HG02759 (cell line): ENCODE measurements around the gene RC3H1.
"Not testable (repeated sequence)": the region's sequence is repeated elsewhere in the genome, so short reads cannot be mapped to it uniquely, and the experiment has no call there.

Experiments used
- ATAC-seq: cut with Tn5 transposase; IDR thresholded peaks from one replicate; pipeline ENCODE4 v1.9.1; 2021; ENCODE audit warnings: mild to moderate bottlenecking, moderate library complexity; ENCODE audit not compliant: unreplicated experiment

The RC3H1 gene

GRCh38 chr1:173948594-173948993 lies 73.6 kb downstream of the RC3H1 start:
- ATAC-seq = no peak

- ATAC-seq = no peak
Observed at GRCh38 chr1:173946380-173946921, 75.7 kb downstream of the RC3H1 start.

- no peak for ATAC-seq
Observed at GRCh38 chr1:173937062-173937461, 85.1 kb downstream of the RC3H1 start.

- no peak for ATAC-seq
Observed at GRCh38 chr1:173934440-173934839, 87.7 kb downstream of the RC3H1 start.

- ATAC-seq = not testable (repeated sequence)
Observed at GRCh38 chr1:173930541-173930940, 91.6 kb downstream of the RC3H1 start.

- ATAC-seq = no peak
Observed at GRCh38 chr1:173925306-173926242, 96.6 kb downstream of the RC3H1 start.

GRCh38 chr1:173920861-173921260 lies 101.3 kb downstream of the RC3H1 start:
- no peak for ATAC-seq

GRCh38 chr1:173917635-173918493 lies 104.3 kb downstream of the RC3H1 start:
- ATAC-seq = no peak

GRCh38 chr1:173917149-173917548 lies 105.0 kb downstream of the RC3H1 start, which contains the start of gene SERPINC1:
Gene SERPINC1, minus strand, starts transcription at chr1:173917327. Its CDS starts 68 bp downstream, at chr1:173917259.
- ATAC-seq = no peak

GRCh38 chr1:173916667-173917066 lies 105.5 kb downstream of the RC3H1 start:
- no peak for ATAC-seq

GRCh38 chr1:173915596-173915995 lies 106.6 kb downstream of the RC3H1 start:
- ATAC-seq = no peak

- no peak for ATAC-seq
Observed at GRCh38 chr1:173914366-173914871, 107.7 kb downstream of the RC3H1 start.

- no peak for ATAC-seq
Observed at GRCh38 chr1:173913111-173913510, 109.0 kb downstream of the RC3H1 start.

GRCh38 chr1:173903827-173904531 lies 118.2 kb downstream of the RC3H1 start:
- no peak for ATAC-seq

GRCh38 chr1:173900992-173901391 lies 121.2 kb downstream of the RC3H1 start:
- ATAC-seq = no peak

GRCh38 chr1:173900427-173900826 lies 121.7 kb downstream of the RC3H1 start:
- ATAC-seq = no peak

GRCh38 chr1:173894189-173894588 lies 128.0 kb downstream of the RC3H1 start:
- ATAC-seq = no peak

- ATAC-seq = no peak
Observed at GRCh38 chr1:173893611-173894010, 128.5 kb downstream of the RC3H1 start.

- no peak for ATAC-seq
Observed at GRCh38 chr1:173889885-173890284, 132.3 kb downstream of the RC3H1 start.

GRCh38 chr1:173888749-173889148 lies 133.4 kb downstream of the RC3H1 start:
- ATAC-seq = no peak
